ENCODE data around the gene UBXN11.
A peak's percentile ranks its signal among the peaks of the same experiment; 100 is the strongest.

The UBXN11 gene

GRCh38 chr1:26349877-26350244, 43.4 kb upstream of the UBXN11 start:
- H3K9me3 ChIP-seq (ENCODE audit: control insufficient read depth, insufficient read depth, low read depth, low read length): no peaks in the 10 kb centered on the region
- H3K27ac ChIP-seq (ENCODE audit: low read depth, low read length): peak overlapping the region; percentile 64; the same call in 1 of the 2 replicates
- H3K9ac ChIP-seq (ENCODE audit: low read length): no peak overlapping the region
- peaks cover 36% of the 10 kb centered on the region; the same call in 1 of the 2 replicates for H3K4me1 ChIP-seq (ENCODE audit: control insufficient read depth, insufficient read depth, low read length)
- no peaks in the 10 kb centered on the region for H3K36me3 ChIP-seq (ENCODE audit: control insufficient read depth, insufficient read depth, low read length)
- no peak overlapping the region for H3K4me3 ChIP-seq (ENCODE audit: low read depth, low read length)
- H3K27me3 ChIP-seq (ENCODE audit: control insufficient read depth, insufficient read depth, low read length): no peaks in the 10 kb centered on the region

- Histone ChIP-seq H3K4me3 (ENCODE audit: low read depth, low read length) (no peak overlapping the region), H3K27me3 (ENCODE audit: control insufficient read depth, insufficient read depth, low read length) (no peaks in the 10 kb centered on the region), H3K9ac (ENCODE audit: low read length) (no peak overlapping the region), H3K9me3 (ENCODE audit: control insufficient read depth, insufficient read depth, low read depth, low read length) (no peaks in the 10 kb centered on the region), H3K36me3 (ENCODE audit: control insufficient read depth, insufficient read depth, low read length) (no peaks in the 10 kb centered on the region), H3K27ac (ENCODE audit: low read depth, low read length) (no peak overlapping the region), H3K4me1 (ENCODE audit: control insufficient read depth, insufficient read depth, low read length) (peaks cover 36% of the 10 kb centered on the region; the same call in 1 of the 2 replicates)
Measured at GRCh38 chr1:26349188-26349876, 42.9 kb upstream of the UBXN11 start.

GRCh38 chr1:26346274-26347033, 40.0 kb upstream of the UBXN11 start:
- Histone ChIP-seq H3K4me3 (ENCODE audit: low read depth, low read length) (no peak overlapping the region), H3K4me1 (ENCODE audit: control insufficient read depth, insufficient read depth, low read length) (peaks cover 17% of the 10 kb centered on the region; the same call in 1 of the 2 replicates), H3K9ac (ENCODE audit: low read length) (no peak overlapping the region), H3K27me3 (ENCODE audit: control insufficient read depth, insufficient read depth, low read length) (no peaks in the 10 kb centered on the region), H3K9me3 (ENCODE audit: control insufficient read depth, insufficient read depth, low read depth, low read length) (no peaks in the 10 kb centered on the region), H3K36me3 (ENCODE audit: control insufficient read depth, insufficient read depth, low read length) (no peaks in the 10 kb centered on the region), H3K27ac (ENCODE audit: low read depth, low read length) (no peak overlapping the region)

GRCh38 chr1:26345718-26346117, 39.3 kb upstream of the UBXN11 start:
- Histone ChIP-seq H3K9me3 (ENCODE audit: control insufficient read depth, insufficient read depth, low read depth, low read length) (no peaks in the 10 kb centered on the region), H3K9ac (ENCODE audit: low read length) (no peak overlapping the region), H3K27ac (ENCODE audit: low read depth, low read length) (no peak overlapping the region), H3K36me3 (ENCODE audit: control insufficient read depth, insufficient read depth, low read length) (no peaks in the 10 kb centered on the region), H3K4me3 (ENCODE audit: low read depth, low read length) (no peak overlapping the region), H3K27me3 (ENCODE audit: control insufficient read depth, insufficient read depth, low read length) (no peaks in the 10 kb centered on the region), H3K4me1 (ENCODE audit: control insufficient read depth, insufficient read depth, low read length) (peaks cover 10% of the 10 kb centered on the region; the same call in 1 of the 2 replicates)

- Histone ChIP-seq H3K27me3 (ENCODE audit: control insufficient read depth, insufficient read depth, low read length) (no peaks in the 10 kb centered on the region), H3K36me3 (ENCODE audit: control insufficient read depth, insufficient read depth, low read length) (no peaks in the 10 kb centered on the region), H3K27ac (ENCODE audit: low read depth, low read length) (no peak overlapping the region), H3K9ac (ENCODE audit: low read length) (no peak overlapping the region), H3K4me3 (ENCODE audit: low read depth, low read length) (no peak overlapping the region), H3K9me3 (ENCODE audit: control insufficient read depth, insufficient read depth, low read depth, low read length) (no peaks in the 10 kb centered on the region), H3K4me1 (ENCODE audit: control insufficient read depth, insufficient read depth, low read length) (no peaks in the 10 kb centered on the region; the same call in 1 of the 2 replicates)
Measured at GRCh38 chr1:26344147-26344920, 37.9 kb upstream of the UBXN11 start.

- H3K9ac ChIP-seq (ENCODE audit: low read length): no peak overlapping the region
- no peak overlapping the region for H3K4me3 ChIP-seq (ENCODE audit: low read depth, low read length)
- no peaks in the 10 kb centered on the region for H3K9me3 ChIP-seq (ENCODE audit: control insufficient read depth, insufficient read depth, low read depth, low read length)
- H3K27ac ChIP-seq (ENCODE audit: low read depth, low read length): no peak overlapping the region
- peaks cover 11% of the 10 kb centered on the region; the same call in 1 of the 2 replicates for H3K27me3 ChIP-seq (ENCODE audit: control insufficient read depth, insufficient read depth, low read length)
- H3K4me1 ChIP-seq (ENCODE audit: control insufficient read depth, insufficient read depth, low read length): peaks cover 18% of the 10 kb centered on the region
- H3K36me3 ChIP-seq (ENCODE audit: control insufficient read depth, insufficient read depth, low read length): no peaks in the 10 kb centered on the region
Measured at GRCh38 chr1:26340047-26340481, 33.6 kb upstream of the UBXN11 start.

- H3K27ac ChIP-seq (ENCODE audit: low read depth, low read length): no peak overlapping the region
- peaks cover 21% of the 10 kb centered on the region for H3K4me1 ChIP-seq (ENCODE audit: control insufficient read depth, insufficient read depth, low read length)
- no peaks in the 10 kb centered on the region for H3K9me3 ChIP-seq (ENCODE audit: control insufficient read depth, insufficient read depth, low read depth, low read length)
- no peak overlapping the region for H3K9ac ChIP-seq (ENCODE audit: low read length)
- H3K36me3 ChIP-seq (ENCODE audit: control insufficient read depth, insufficient read depth, low read length): no peaks in the 10 kb centered on the region
- peaks cover 11% of the 10 kb centered on the region; the same call in 1 of the 2 replicates for H3K27me3 ChIP-seq (ENCODE audit: control insufficient read depth, insufficient read depth, low read length)
- no peak overlapping the region for H3K4me3 ChIP-seq (ENCODE audit: low read depth, low read length)
Measured at GRCh38 chr1:26338670-26339069, 32.2 kb upstream of the UBXN11 start.

- Histone ChIP-seq H3K27ac (ENCODE audit: low read depth, low read length) (no peak overlapping the region), H3K4me3 (ENCODE audit: low read depth, low read length) (no peak overlapping the region), H3K27me3 (ENCODE audit: control insufficient read depth, insufficient read depth, low read length) (peaks cover 11% of the 10 kb centered on the region; the same call in 1 of the 2 replicates)
Measured at GRCh38 chr1:26337625-26338024, 31.2 kb upstream of the UBXN11 start.

GRCh38 chr1:26337206-26337535, 30.7 kb upstream of the UBXN11 start:
- Histone ChIP-seq H3K4me3 (ENCODE audit: low read depth, low read length) (peak overlapping the region; percentile 87; the same call in 1 of the 2 replicates), H3K27ac (ENCODE audit: low read depth, low read length) (no peak overlapping the region)

More at GRCh38 chr1:26337625-26338024, 31.2 kb upstream of the UBXN11 start:
- H3K4me1 ChIP-seq (ENCODE audit: control insufficient read depth, insufficient read depth, low read length): peaks cover 21% of the 10 kb centered on the region
- H3K9ac ChIP-seq (ENCODE audit: low read length): no peak overlapping the region
- no peaks in the 10 kb centered on the region for H3K9me3 ChIP-seq (ENCODE audit: control insufficient read depth, insufficient read depth, low read depth, low read length)
- H3K36me3 ChIP-seq (ENCODE audit: control insufficient read depth, insufficient read depth, low read length): no peaks in the 10 kb centered on the region

GRCh38 chr1:26336477-26337205, 30.2 kb upstream of the UBXN11 start:
- Histone ChIP-seq H3K9me3 (ENCODE audit: control insufficient read depth, insufficient read depth, low read depth, low read length) (no peaks in the 10 kb centered on the region), H3K4me1 (ENCODE audit: control insufficient read depth, insufficient read depth, low read length) (peaks cover 21% of the 10 kb centered on the region), H3K27ac (ENCODE audit: low read depth, low read length) (no peak overlapping the region), H3K4me3 (ENCODE audit: low read depth, low read length) (peak overlapping the region; percentile 87), H3K36me3 (ENCODE audit: control insufficient read depth, insufficient read depth, low read length) (peaks cover 1% of the 10 kb centered on the region), H3K27me3 (ENCODE audit: control insufficient read depth, insufficient read depth, low read length) (peaks cover 11% of the 10 kb centered on the region; the same call in 1 of the 2 replicates), H3K9ac (ENCODE audit: low read length) (peak overlapping the region; percentile 68)

More at GRCh38 chr1:26337206-26337535, 30.7 kb upstream of the UBXN11 start:
- Histone ChIP-seq H3K4me1 (ENCODE audit: control insufficient read depth, insufficient read depth, low read length) (peaks cover 21% of the 10 kb centered on the region), H3K27me3 (ENCODE audit: control insufficient read depth, insufficient read depth, low read length) (peaks cover 11% of the 10 kb centered on the region; the same call in 1 of the 2 replicates), H3K9ac (ENCODE audit: low read length) (no peak overlapping the region), H3K9me3 (ENCODE audit: control insufficient read depth, insufficient read depth, low read depth, low read length) (no peaks in the 10 kb centered on the region), H3K36me3 (ENCODE audit: control insufficient read depth, insufficient read depth, low read length) (no peaks in the 10 kb centered on the region)
